A172 (cell line): ENCODE measurements around the gene PCDH10. TPM values are rescaled to one million over a fixed set of nuclear protein-coding genes. Genes with fewer than 3 reads are reported as not detected.

Experiments used
- DNase-seq: peaks from one replicate; pipeline ENCODE4 v3.0.0-alpha.2; 2015; ENCODE audit warnings: low spot score
- total RNA-seq: library from RNA; depleted of rRNA; stranded (reverse); fragments of >200 nt; shearing (Covaris generic); gene quantifications from 2 replicates; pipeline ENCODE4 v1.2.3, GENCODE V29; 2014

PCDH10 gene
- total RNA-seq, 1 experiment from 2014 or later, result 18.9 TPM

- no peak for DNase-seq
Observed at GRCh38 chr4:133149932-133150471, 908 bp downstream of the PCDH10 start.

- DNase-seq, result peak; percentile 10
Observed at GRCh38 chr4:133150486-133151340, 1.6 kb downstream of the PCDH10 start.

- DNase-seq, result peak; percentile 28
Observed at GRCh38 chr4:133151341-133151690, 2.2 kb downstream of the PCDH10 start.

GRCh38 chr4:133151691-133152329 lies 2.7 kb downstream of the PCDH10 start:
- DNase-seq, result peak; percentile 23

- no peak for DNase-seq
Observed at GRCh38 chr4:133152330-133152821, 3.3 kb downstream of the PCDH10 start.

GRCh38 chr4:133152831-133153481 lies 3.9 kb downstream of the PCDH10 start:
- peak; percentile 13 for DNase-seq

GRCh38 chr4:133154725-133155124 lies 5.6 kb downstream of the PCDH10 start:
- DNase-seq, result peak; percentile 42

- DNase-seq, result no peak
Observed at GRCh38 chr4:133156096-133156495, 7.0 kb downstream of the PCDH10 start.

GRCh38 chr4:133156556-133156955 lies 7.5 kb downstream of the PCDH10 start:
- no peak for DNase-seq

- no peak for DNase-seq
Observed at GRCh38 chr4:133157460-133158160, 8.5 kb downstream of the PCDH10 start.

GRCh38 chr4:133160853-133161252 lies 11.8 kb downstream of the PCDH10 start:
- no peak for DNase-seq

GRCh38 chr4:133161570-133162295 lies 12.6 kb downstream of the PCDH10 start:
- DNase-seq, result no peak

GRCh38 chr4:133162941-133163340 lies 13.8 kb downstream of the PCDH10 start:
- no peak for DNase-seq

GRCh38 chr4:133178956-133179355 lies 29.9 kb downstream of the PCDH10 start:
- no peak for DNase-seq

GRCh38 chr4:133186210-133186609 lies 37.1 kb downstream of the PCDH10 start:
- DNase-seq, result peak; percentile 15

- peak; percentile 57 for DNase-seq
Observed at GRCh38 chr4:133186845-133187244, 37.8 kb downstream of the PCDH10 start.

GRCh38 chr4:133188433-133189146 lies 39.5 kb downstream of the PCDH10 start:
- DNase-seq, result peak; percentile 73

GRCh38 chr4:133189147-133189517 lies 40.0 kb downstream of the PCDH10 start:
- DNase-seq, result no peak

- no peak for DNase-seq
Observed at GRCh38 chr4:133190098-133190497, 41.0 kb downstream of the PCDH10 start.

GRCh38 chr4:133208694-133209285 lies 59.7 kb downstream of the PCDH10 start:
- DNase-seq, result no peak
